HCT116 (cell line): ENCODE results near the gene C17orf100. TPM values are rescaled to one million over a fixed set of nuclear protein-coding genes. Genes with fewer than 3 reads are reported as not detected.

Experiments used
- ATAC-seq: fragments of 200-7000 bp; cut with Tn5 transposase; 2 replicates; pipeline ENCODE4 v1.9.1; 2020; ENCODE audit warnings: mild to moderate bottlenecking, moderate library complexity
- BruUV-seq: library from RNA; stranded (reverse); fragments of 400-500 nt; replicated peaks from 2 replicates; lab custom pipeline; 2021; lab: Mats Ljungman, UMichigan
- CTCF ChIA-PET: fragments of 300-600 bp; sonication (Branson Sonifier 250); formaldehyde crosslinking; loops from one replicate; lab custom pipeline; 2021; ENCODE audit warnings: antibody characterized with exemption; lab: Charles Lee
- POLR2A ChIA-PET: fragments of 300-600, 350-600 bp; sonication (Branson Sonifier 250); formaldehyde crosslinking; loops from one replicate; lab custom pipeline; 2021; ENCODE audit warnings: antibody characterized with exemption; lab: Charles Lee
- RAD21 ChIA-PET, 2 experiments: fragments of 300-600 bp; sonication (Branson Sonifier 250); formaldehyde crosslinking; loops; one replicate each; lab custom pipeline; 2023; ENCODE audit warnings: low total read pairs in 2 of 2; ENCODE audit not compliant: uncharacterized antibody in 2 of 2, unreplicated experiment in 2 of 2, low non-redundant PET in 1 of 2; lab: Charles Lee
- DNase-seq: peaks from one replicate; pipeline ENCODE4 v3.0.0-alpha.2; 2010; ENCODE audit warnings: low read depth, low spot score
- H2AFZ ChIP-seq: fragments of 200-600 bp; shearing (Covaris generic), sonication (generic); 2 replicates; pipeline ENCODE4 v1.6.1; 2017; ENCODE audit warnings: low read depth, mixed run types, mixed read lengths, antibody characterized with exemption, low read length; ENCODE audit not compliant: poor library complexity, severe bottlenecking
- H3K27ac ChIP-seq: 2 replicates; pipeline ENCODE4 v1.5.1; 2012; ENCODE audit warnings: low read depth, low read length
- H3K27me3 ChIP-seq: fragments of 200-600 bp; sonication (generic); 2 replicates; pipeline ENCODE4 v1.6.1; 2016; ENCODE audit warnings: mixed run types, low read length, mixed read lengths; ENCODE audit not compliant: insufficient read depth
- H3K36me3 ChIP-seq, 2 experiments: fragments of 200-500 bp in 1 of 2; fragments of 200-600 bp in 1 of 2; sonication (Bioruptor generic) in 1 of 2; sonication (generic) in 1 of 2; 2 replicates each; pipeline versions ENCODE4 v1.5.1 to v1.6.1; 2014 to 2016; ENCODE audit warnings: low read length in 2 of 2, inconsistent platforms in 1 of 2, mixed read lengths in 1 of 2, mixed run types in 1 of 2; ENCODE audit not compliant: insufficient read depth in 2 of 2, control insufficient read depth in 1 of 2
- H3K4me1 ChIP-seq, 2 experiments: fragments of 200-600 bp in 1 of 2; sonication (generic) in 1 of 2; 2 replicates each; pipeline versions ENCODE4 v1.5.1 to v1.6.1; 2012 to 2017; ENCODE audit warnings: low read length in 2 of 2, inconsistent platforms in 1 of 2, mild to moderate bottlenecking in 1 of 2, mixed read lengths in 1 of 2, mixed run types in 1 of 2, moderate library complexity in 1 of 2; ENCODE audit not compliant: insufficient read depth in 2 of 2, control insufficient read depth in 1 of 2
- H3K4me2 ChIP-seq: fragments of 200-600 bp; sonication (generic); 2 replicates; pipeline ENCODE4 v1.6.1; 2017; ENCODE audit warnings: mixed run types, low read length, mixed read lengths
- H3K4me3 ChIP-seq, 2 experiments: fragments of 200-600 bp in 1 of 2; sonication (generic) in 1 of 2; replicated peaks in 1 of 2; 2 replicates each; pipeline ENCODE4 v1.5.1; 2011 to 2016; ENCODE audit warnings: low read length in 2 of 2, control low read depth in 1 of 2, low read depth in 1 of 2, mild to moderate bottlenecking in 1 of 2, mixed read lengths in 1 of 2, mixed run types in 1 of 2
- H3K79me2 ChIP-seq: fragments of 200-600 bp; sonication (generic); 2 replicates; pipeline ENCODE4 v1.6.1; 2017; ENCODE audit warnings: mild to moderate bottlenecking, mixed run types, low read length, moderate library complexity, mixed read lengths; ENCODE audit not compliant: insufficient read depth
- H3K9ac ChIP-seq: fragments of 200-600 bp; sonication (generic); 2 replicates; pipeline ENCODE4 v1.6.1; 2016; ENCODE audit warnings: low read length, mixed read lengths
- H3K9me2 ChIP-seq: fragments of 200-600 bp; sonication (generic), shearing (Covaris generic); 2 replicates; pipeline ENCODE4 v1.6.1; 2017; ENCODE audit warnings: mixed run types, mild to moderate bottlenecking, moderate library complexity; ENCODE audit not compliant: insufficient read depth
- H3K9me3 ChIP-seq, 2 experiments: fragments of 200-500 bp in 1 of 2; fragments of 200-600 bp in 1 of 2; sonication (Bioruptor generic) in 1 of 2; sonication (generic) in 1 of 2; 2 replicates each; pipeline ENCODE4 v1.6.1; 2014 to 2017; ENCODE audit warnings: low read length in 2 of 2, mixed read lengths in 2 of 2, inconsistent platforms in 1 of 2, low read depth in 1 of 2, mild to moderate bottlenecking in 1 of 2, mixed run types in 1 of 2, moderate library complexity in 1 of 2; ENCODE audit not compliant: control insufficient read depth in 1 of 2, insufficient read depth in 1 of 2
- H4K20me1 ChIP-seq: fragments of 200-600 bp; sonication (generic), shearing (Covaris generic); 2 replicates; pipeline ENCODE4 v1.6.1; 2017; ENCODE audit warnings: mixed run types, mild to moderate bottlenecking, moderate library complexity; ENCODE audit not compliant: insufficient read depth
- ATF3 ChIP-seq: IDR thresholded peaks from 2 replicates; pipeline ENCODE4 v1.6.1; 2012
- CEBPB ChIP-seq: IDR thresholded peaks from 2 replicates; pipeline ENCODE4 v1.6.1; 2012; ENCODE audit warnings: low read depth
- CTCF ChIP-seq, 3 experiments: fragments of 200-600 bp in 1 of 3; sonication (generic) in 1 of 3; IDR thresholded peaks in 2 of 3; conservative IDR thresholded peaks in 1 of 3; 2 replicates each; pipeline ENCODE4 v1.5.1; 2012 to 2017; ENCODE audit warnings: low read depth in 2 of 3, low read length in 2 of 3, antibody characterized with exemption in 1 of 3, borderline replicate concordance in 1 of 3, control low read depth in 1 of 3, mild to moderate bottlenecking in 1 of 3, mixed read lengths in 1 of 3, mixed run types in 1 of 3, moderate library complexity in 1 of 3; ENCODE audit not compliant: insufficient read depth in 1 of 3
- EGR1 ChIP-seq: IDR thresholded peaks from 2 replicates; pipeline ENCODE4 v1.6.1; 2012; ENCODE audit warnings: low read depth
- EZH2 ChIP-seq: fragments of 200-600 bp; sonication (generic); IDR thresholded peaks from 2 replicates; pipeline ENCODE4 v1.6.1; 2017; ENCODE audit warnings: antibody characterized with exemption, mixed run types
- EZH2phosphoT487 ChIP-seq: fragments of 200-600 bp; IDR thresholded peaks from 2 replicates; pipeline ENCODE4 v1.6.1; 2018; ENCODE audit warnings: antibody characterized with exemption, borderline replicate concordance
- JUND ChIP-seq: IDR thresholded peaks from 2 replicates; pipeline ENCODE4 v1.6.1; 2012
- POLR2A ChIP-seq: IDR thresholded peaks from 2 replicates; pipeline ENCODE4 v1.7.0; 2011; ENCODE audit warnings: borderline replicate concordance; ENCODE audit not compliant: insufficient read depth, insufficient read length; ENCODE audit errors: extremely low read depth
- RAD21 ChIP-seq: IDR thresholded peaks from 2 replicates; pipeline ENCODE4 v1.6.1; 2012; ENCODE audit warnings: low read depth, mild to moderate bottlenecking
- SIN3A ChIP-seq: IDR thresholded peaks from 2 replicates; pipeline ENCODE4 v1.6.1; 2012; ENCODE audit warnings: low read depth
- SP1 ChIP-seq: IDR thresholded peaks from 2 replicates; pipeline ENCODE4 v1.6.1; 2012; ENCODE audit warnings: low read depth
- SRF ChIP-seq: IDR thresholded peaks from 2 replicates; pipeline ENCODE4 v1.6.1; 2012; ENCODE audit warnings: low read depth
- TCF7L2 ChIP-seq: IDR thresholded peaks from 2 replicates; pipeline ENCODE4 v1.7.0; 2011; ENCODE audit warnings: borderline replicate concordance, inconsistent platforms; ENCODE audit not compliant: insufficient read depth, insufficient read length; ENCODE audit errors: extremely low read depth
- YY1 ChIP-seq: IDR thresholded peaks from 2 replicates; pipeline ENCODE4 v1.6.1; 2011; ENCODE audit warnings: low read length, low read depth, moderate library complexity, mild to moderate bottlenecking; ENCODE audit not compliant: insufficient replicate concordance; ENCODE audit errors: extremely low read depth
- ZBTB33 ChIP-seq: IDR thresholded peaks from 2 replicates; pipeline ENCODE4 v1.6.1; 2011; ENCODE audit warnings: mild to moderate bottlenecking, low read length, moderate library complexity; ENCODE audit not compliant: insufficient replicate concordance; ENCODE audit errors: extremely low read depth
- ZFX ChIP-seq: fragments of 450-650 bp; IDR thresholded peaks from 2 replicates; pipeline ENCODE4 v1.6.1; 2017
- ZNF274 ChIP-seq: fragments of 200-500 bp; sonication (Bioruptor generic); IDR thresholded peaks from 2 replicates; pipeline ENCODE4 v1.6.1; 2014; ENCODE audit warnings: mild to moderate bottlenecking, low read depth, low read length, inconsistent platforms
- intact Hi-C: fragments of 100-400 bp; cut with micrococcal nuclease; formaldehyde crosslinking; loops from 2 replicates; pipeline ENCODE4 v1.10.0; 2022
- total RNA-seq: library from RNA; stranded (reverse); gene quantifications from one replicate; pipeline ENCODE4 v1.2.1, GENCODE V29; 2021; ENCODE audit not compliant: unreplicated experiment
- TF ChIP-seq, protein P1 (sequence below): IDR thresholded peaks from 2 replicates; pipeline ENCODE4 v1.6.1; 2012

C17orf100 gene
- total RNA-seq, 1 experiment from 2014 or later: 0.76 TPM

GRCh38 chr17:6668727-6669425 is 17.3 kb downstream of the C17orf100 start:
- intact Hi-C loops: no loop called here
- Histone ChIP-seq H3K79me2 (no peaks in the 10 kb centered on the region), H3K4me2 (peak overlapping the region; percentile 80), H3K9me2 (no peaks in the 10 kb centered on the region), H3K4me1 (peaks cover 19 to 47% of the 10 kb centered on the region in 2 experiments), H3K36me3 (no peaks in the 10 kb centered on the region), H3K9ac (no peak overlapping the region), H3K4me3 (peak overlapping the region in 1 of 2 experiments; percentile 33; a peak in 1 of 4 replicates), H4K20me1 (no peaks in the 10 kb centered on the region), H3K27ac (0 out of 2 replicates have a peak overlapping the region, but pooled peaks have one; percentile 43), H3K9me3 (no peaks in the 10 kb centered on the region), H3K27me3 (no peaks in the 10 kb centered on the region), H2AFZ (no peak overlapping the region)
- DNase-seq: no peak
- no TSS peak for BruUV-seq
- POLR2A ChIA-PET: interaction anchor here (1.2 to 2.6 kb wide), 3 partner anchors 175 to 367 kb away, joined by 3 to 8 read pairs (median 3); partner anchors contain the start of gene SLC16A13
- no peak for TF ChIP-seq SP1
- TF ChIP-seq TCF7L2: no peak
- TF ChIP-seq POLR2A: no peak
- TF ChIP-seq EZH2: no peak
- TF ChIP-seq SRF: no peak
- TF ChIP-seq SIN3A: no peak
- TF ChIP-seq ZFX: no peak
- no peak for TF ChIP-seq RAD21
- TF ChIP-seq EZH2phosphoT487: no peak
- no peak for TF ChIP-seq ZBTB33
- no peak for TF ChIP-seq ZNF274
- no peak for TF ChIP-seq YY1
- TF ChIP-seq CTCF (IDR thresholded peaks at IDR 0.05 in 2 of 3, conservative IDR thresholded peaks at IDR 0.05 in 1 of 3; ENCODE audit: borderline replicate concordance in 1 of 3, insufficient read depth in 1 of 3, low read depth in 2 of 3, low read length in 2 of 3): no peak
- TF ChIP-seq JUND: no peak
- TF ChIP-seq ATF3: no peak
- no peak for TF ChIP-seq CEBPB
- TF ChIP-seq EGR1: no peak
- TF ChIP-seq, protein P1, sequence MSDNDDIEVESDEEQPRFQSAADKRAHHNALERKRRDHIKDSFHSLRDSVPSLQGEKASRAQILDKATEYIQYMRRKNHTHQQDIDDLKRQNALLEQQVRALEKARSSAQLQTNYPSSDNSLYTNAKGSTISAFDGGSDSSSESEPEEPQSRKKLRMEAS: no peak
- ATAC-seq: peak; percentile 21
- RAD21 ChIA-PET: no interaction called here
- CTCF ChIA-PET: interaction anchor here (0.9 to 3.1 kb wide), 5 partner anchors 33 to 377 kb away, joined by 3 to 17 read pairs (median 11); no protein-coding TSS in a partner anchor
